GM03348 (cell line): ENCODE measurements around the gene DYNLT3.
A peak's percentile ranks its signal among the peaks of the same experiment; 100 is the strongest.

Source experiments
- DNase-seq: peaks from one replicate; pipeline ENCODE4 v3.0.0; 2012; ENCODE audit warnings: low spot score

Gene DYNLT3

GRCh38 chrX:37846934-37847732 lies at the start of gene DYNLT3:
Gene DYNLT3, minus strand, starts transcription at chrX:37847571. Its CDS starts 61 bp downstream, at chrX:37847510.
- DNase-seq: peak; percentile 86

- no peak for DNase-seq
Measured at GRCh38 chrX:37896511-37896890, 49.1 kb upstream of the DYNLT3 start.

GRCh38 chrX:37895795-37896510 lies 48.6 kb upstream of the DYNLT3 start:
- DNase-seq: no peak

GRCh38 chrX:37894725-37895124 lies 47.4 kb upstream of the DYNLT3 start:
- DNase-seq: no peak

GRCh38 chrX:37888010-37888409 lies 40.6 kb upstream of the DYNLT3 start:
- no peak for DNase-seq

- DNase-seq: no peak
Measured at GRCh38 chrX:37887347-37887746, 40.0 kb upstream of the DYNLT3 start.

- DNase-seq: no peak
Measured at GRCh38 chrX:37883196-37883595, 35.8 kb upstream of the DYNLT3 start.

- no peak for DNase-seq
Measured at GRCh38 chrX:37879692-37880091, 32.3 kb upstream of the DYNLT3 start.

GRCh38 chrX:37876716-37877115 lies 29.3 kb upstream of the DYNLT3 start:
- DNase-seq: no peak

GRCh38 chrX:37875675-37876074 lies 28.3 kb upstream of the DYNLT3 start:
- no peak for DNase-seq

GRCh38 chrX:37873220-37873619 lies 25.8 kb upstream of the DYNLT3 start:
- no peak for DNase-seq

- no peak for DNase-seq
Measured at GRCh38 chrX:37872303-37872655, 24.9 kb upstream of the DYNLT3 start.

GRCh38 chrX:37871626-37872302 lies 24.4 kb upstream of the DYNLT3 start:
- DNase-seq: peak; percentile 68

- no peak for DNase-seq
Measured at GRCh38 chrX:37867536-37868153, 20.3 kb upstream of the DYNLT3 start.

- no peak for DNase-seq
Measured at GRCh38 chrX:37863728-37864127, 16.4 kb upstream of the DYNLT3 start.

- no peak for DNase-seq
Measured at GRCh38 chrX:37862851-37863250, 15.5 kb upstream of the DYNLT3 start.

GRCh38 chrX:37860721-37861120 lies 13.3 kb upstream of the DYNLT3 start:
- DNase-seq: no peak

GRCh38 chrX:37854748-37855147 lies 7.4 kb upstream of the DYNLT3 start:
- DNase-seq: no peak

GRCh38 chrX:37854148-37854547 lies 6.8 kb upstream of the DYNLT3 start:
- no peak for DNase-seq

GRCh38 chrX:37847733-37848197 lies 394 bp upstream of the DYNLT3 start:
- no peak for DNase-seq

GRCh38 chrX:37846558-37846933 lies 825 bp downstream of the DYNLT3 start:
- no peak for DNase-seq

- no peak for DNase-seq
Measured at GRCh38 chrX:37846141-37846540, 1.2 kb downstream of the DYNLT3 start.

GRCh38 chrX:37844622-37845021 lies 2.7 kb downstream of the DYNLT3 start:
- no peak for DNase-seq
